ENCODE data around the gene PROB1. TPM values are rescaled to one million over a fixed set of nuclear protein-coding genes. Genes with fewer than 3 reads are reported as not detected.
"Not testable (repeated sequence)": the region's sequence is repeated elsewhere in the genome, so short reads cannot be mapped to it uniquely, and the experiment has no call there.

The PROB1 gene
- total RNA-seq, 4 donors from 2014 or later: 0.08 to 0.44 (median 0.35) TPM

DNA sequence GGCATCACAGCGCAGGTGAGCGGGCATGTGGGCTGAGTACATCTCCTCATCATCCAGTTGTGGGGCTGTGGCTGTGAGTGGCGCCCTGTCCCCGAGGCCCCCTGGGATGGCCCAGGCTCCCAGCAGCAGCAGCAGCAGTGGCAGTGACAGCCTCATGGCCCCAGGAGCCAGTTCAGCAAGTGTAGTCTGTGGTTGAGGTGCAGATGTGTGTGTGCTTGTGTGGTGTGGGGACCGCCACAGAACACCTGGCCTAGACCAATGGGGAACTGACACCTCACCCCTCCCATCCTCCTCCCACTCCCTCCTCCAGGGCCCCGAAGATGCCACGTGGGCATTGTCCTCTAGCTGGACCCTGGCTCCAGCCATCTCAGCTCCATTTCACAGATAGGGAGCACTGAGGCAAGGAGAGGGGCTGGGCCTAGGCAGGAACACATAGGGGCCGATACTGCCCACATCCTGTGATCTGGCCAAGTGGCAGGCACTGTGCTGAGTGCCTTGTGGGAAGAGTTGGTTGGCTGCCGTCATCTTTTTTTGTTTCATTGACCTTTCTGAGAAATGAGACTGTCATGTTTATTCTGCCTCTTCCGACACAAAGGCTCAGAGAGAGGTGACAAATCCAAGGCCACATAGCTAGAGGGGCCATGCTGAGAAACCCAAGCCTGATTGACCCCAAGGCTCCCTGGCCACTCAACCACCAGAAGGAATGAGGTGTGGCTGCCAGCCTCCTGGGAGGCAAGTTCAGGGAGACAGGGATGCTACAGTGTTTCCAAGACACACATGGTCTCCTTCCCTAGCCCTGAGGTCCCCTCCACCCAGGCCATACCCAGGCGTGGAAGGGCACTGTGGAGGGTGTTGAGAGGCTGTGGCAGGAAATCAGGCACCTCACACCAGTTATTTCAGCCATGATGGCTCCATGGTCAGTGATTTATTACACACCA is 4.9 kb downstream of the PROB1 start, which contains the start of gene MZB1:
Gene MZB1 (minus strand): TSS at position 213 of the 938 bp plus-strand sequence. CDS start 57 bp downstream, at position 156.
- peak in 1 of 2 donors; percentile 69 for DNase-seq (ENCODE audit: low spot score in 2 of 2)
- TF ChIP-seq POLR2A (IDR thresholded peaks at IDR 0.05) (no peak), EP300 (IDR thresholded peaks at IDR 0.05) (no peak), POLR2AphosphoS5 (IDR thresholded peaks at IDR 0.05) (no peak)
- TF ChIP-seq, protein P1, sequence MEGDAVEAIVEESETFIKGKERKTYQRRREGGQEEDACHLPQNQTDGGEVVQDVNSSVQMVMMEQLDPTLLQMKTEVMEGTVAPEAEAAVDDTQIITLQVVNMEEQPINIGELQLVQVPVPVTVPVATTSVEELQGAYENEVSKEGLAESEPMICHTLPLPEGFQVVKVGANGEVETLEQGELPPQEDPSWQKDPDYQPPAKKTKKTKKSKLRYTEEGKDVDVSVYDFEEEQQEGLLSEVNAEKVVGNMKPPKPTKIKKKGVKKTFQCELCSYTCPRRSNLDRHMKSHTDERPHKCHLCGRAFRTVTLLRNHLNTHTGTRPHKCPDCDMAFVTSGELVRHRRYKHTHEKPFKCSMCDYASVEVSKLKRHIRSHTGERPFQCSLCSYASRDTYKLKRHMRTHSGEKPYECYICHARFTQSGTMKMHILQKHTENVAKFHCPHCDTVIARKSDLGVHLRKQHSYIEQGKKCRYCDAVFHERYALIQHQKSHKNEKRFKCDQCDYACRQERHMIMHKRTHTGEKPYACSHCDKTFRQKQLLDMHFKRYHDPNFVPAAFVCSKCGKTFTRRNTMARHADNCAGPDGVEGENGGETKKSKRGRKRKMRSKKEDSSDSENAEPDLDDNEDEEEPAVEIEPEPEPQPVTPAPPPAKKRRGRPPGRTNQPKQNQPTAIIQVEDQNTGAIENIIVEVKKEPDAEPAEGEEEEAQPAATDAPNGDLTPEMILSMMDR (IDR thresholded peaks at IDR 0.05): no peak
- Histone ChIP-seq H3K27me3 (peaks cover 23% of the 10 kb centered on the region), H3K4me1 (peaks cover 56% of the 10 kb centered on the region), H3K36me3 (no peaks in the 10 kb centered on the region), H3K4me3 (no peak within 1 kb of the TSS), H3K27ac (no peak within 1 kb of the TSS), H3K9me3 (no peaks in the 10 kb centered on the region)
- WGBS: 76% methylated on average over 9 of the region's 11 CpGs

DNA sequence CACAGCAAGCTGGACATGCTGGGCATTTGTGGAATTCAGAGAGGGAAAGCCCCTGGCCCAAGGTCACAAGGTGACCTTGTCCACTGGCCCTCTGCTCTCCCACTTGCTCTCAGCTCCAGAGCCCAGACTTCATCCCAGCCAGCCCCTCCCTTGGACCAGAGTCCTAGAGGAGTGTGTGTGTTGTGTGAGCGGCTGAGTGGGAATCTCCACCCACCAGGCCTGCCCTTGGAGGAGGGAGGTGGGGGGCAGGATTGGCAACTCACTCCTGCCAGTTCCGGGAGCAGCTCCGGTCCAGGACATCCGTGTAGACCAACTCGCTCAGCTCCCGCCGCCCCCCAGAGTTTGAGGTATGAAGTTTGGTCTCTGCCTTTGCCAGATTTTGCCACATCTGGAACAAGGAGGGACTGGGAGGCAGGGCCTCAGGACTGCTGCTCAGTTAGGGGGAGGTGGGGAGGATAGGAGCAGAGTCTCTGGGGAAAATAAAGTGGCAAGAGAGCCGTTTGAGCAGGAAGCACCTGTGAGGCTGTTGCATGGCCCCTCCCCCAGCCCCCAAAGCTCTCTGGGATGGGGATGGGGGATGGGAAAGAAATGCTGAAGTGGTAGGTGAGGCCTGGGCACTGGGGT is 6.6 kb downstream of the PROB1 start:
- Histone ChIP-seq H3K9me3 (no peaks in the 10 kb centered on the region), H3K4me1 (peaks cover 56% of the 10 kb centered on the region), H3K36me3 (no peaks in the 10 kb centered on the region), H3K27ac (no peak overlapping the region), H3K4me3 (no peak overlapping the region), H3K27me3 (peaks cover 6% of the 10 kb centered on the region)
- WGBS: 33% methylated on average over 7 of the region's 8 CpGs
- TF ChIP-seq POLR2A (IDR thresholded peaks at IDR 0.05): no peak
- peak in 1 of 2 donors; percentile 77 for DNase-seq (ENCODE audit: low spot score in 2 of 2)

DNA sequence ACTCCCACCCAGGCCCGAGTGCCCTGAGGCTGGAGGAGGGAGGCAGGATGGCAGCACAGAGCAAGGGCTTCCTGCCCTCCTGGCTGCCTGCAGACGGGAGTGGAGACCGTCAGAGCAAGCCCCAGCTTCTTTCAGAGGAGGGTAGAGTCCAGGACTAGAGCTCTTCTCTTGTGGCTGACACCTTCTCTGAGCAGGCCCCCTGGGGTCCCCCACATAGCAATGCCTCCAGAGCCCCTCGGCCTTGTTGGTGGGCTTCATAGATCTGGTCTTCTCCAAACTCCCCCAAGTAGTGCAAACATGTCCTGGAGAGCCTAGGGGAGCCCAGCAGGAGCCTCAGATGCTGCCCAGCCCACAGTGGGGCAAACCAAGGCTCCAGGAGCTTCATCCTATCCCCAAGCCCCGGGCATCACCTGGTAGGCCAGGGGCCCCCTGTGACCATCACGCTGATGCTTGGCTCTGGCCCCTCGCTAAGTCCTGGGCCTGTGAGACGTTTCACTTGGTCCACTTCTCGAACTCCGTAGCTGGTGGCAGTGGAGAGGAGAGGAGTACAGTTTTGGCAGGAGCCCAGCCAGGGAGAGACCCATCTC is 7.2 kb downstream of the PROB1 start:
- peaks cover 4% of the 10 kb centered on the region for H3K27me3 ChIP-seq
- H3K4me3 ChIP-seq: no peak overlapping the region
- DNase-seq (ENCODE audit: low spot score in 2 of 2): peak in 1 of 2 donors; percentile 67
- H3K27ac ChIP-seq: no peak overlapping the region
- WGBS: 67% methylated on average over 1 of the region's 10 CpGs
- TF ChIP-seq POLR2A (IDR thresholded peaks at IDR 0.05) (no peak), EP300 (IDR thresholded peaks at IDR 0.05) (no peak), POLR2AphosphoS5 (IDR thresholded peaks at IDR 0.05) (no peak)
- TF ChIP-seq, protein P1 (IDR thresholded peaks at IDR 0.05): no peak
- peaks cover 56% of the 10 kb centered on the region for H3K4me1 ChIP-seq
- H3K36me3 ChIP-seq: no peaks in the 10 kb centered on the region
- H3K9me3 ChIP-seq: no peaks in the 10 kb centered on the region

DNA sequence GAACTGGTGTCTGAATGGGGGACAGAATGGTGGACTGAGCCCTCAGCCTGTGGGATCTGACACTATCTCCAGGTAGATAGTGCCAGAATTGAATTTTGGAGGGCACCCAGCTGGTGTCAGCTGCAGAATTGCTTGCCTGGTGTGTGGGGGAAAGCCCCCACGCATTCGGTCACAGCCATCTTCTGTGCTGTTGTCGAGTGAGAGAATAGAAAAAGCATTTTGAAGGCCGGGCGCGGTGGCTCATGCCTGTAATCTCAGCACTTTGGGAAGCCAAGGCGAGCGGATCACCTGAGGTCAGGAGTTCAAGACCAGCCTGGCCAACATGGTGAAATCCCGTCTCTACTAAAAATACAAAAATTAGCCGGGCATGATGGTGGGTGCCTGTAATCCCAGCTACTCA is 7.9 kb downstream of the PROB1 start:
- not testable (repeated sequence) for H3K36me3 ChIP-seq; H3K4me3 ChIP-seq; H3K27me3 ChIP-seq; DNase-seq (ENCODE audit: low spot score in 2 of 2); H3K27ac ChIP-seq; H3K9me3 ChIP-seq
- 93% methylated on average over 10 of the region's 10 CpGs for WGBS
- peaks cover 50% of the 10 kb centered on the region for H3K4me1 ChIP-seq

DNA sequence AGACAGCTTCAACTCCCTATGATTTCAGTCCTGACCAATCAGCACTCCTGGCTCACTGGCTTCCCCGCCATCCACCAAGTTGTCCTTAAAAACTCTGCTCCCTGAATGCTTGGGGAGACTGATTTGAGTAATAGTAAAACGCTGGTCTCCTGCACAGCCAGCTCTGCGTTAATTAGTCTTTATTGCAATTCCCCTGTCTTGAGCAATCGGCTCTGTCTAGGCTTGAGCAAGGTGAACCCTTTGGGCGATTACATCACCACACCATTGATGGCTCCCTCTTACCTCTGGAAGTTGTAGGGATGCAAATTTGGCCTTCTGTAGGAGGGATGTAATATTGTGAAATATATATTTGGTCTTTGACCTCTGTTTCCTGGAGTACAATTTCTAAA is 8.9 kb downstream of the PROB1 start:
- H3K27ac ChIP-seq: peak overlapping the region; percentile 25
- no peaks in the 10 kb centered on the region for H3K36me3 ChIP-seq
- H3K4me3 ChIP-seq: no peak overlapping the region
- WGBS: 61% methylated on average over 5 of the region's 5 CpGs
- no peaks in the 10 kb centered on the region for H3K9me3 ChIP-seq
- peaks cover 42% of the 10 kb centered on the region for H3K4me1 ChIP-seq
- TF ChIP-seq EP300 (IDR thresholded peaks at IDR 0.05) (no peak), POLR2AphosphoS5 (IDR thresholded peaks at IDR 0.05) (no peak), POLR2A (IDR thresholded peaks at IDR 0.05) (no peak)
- TF ChIP-seq, protein P1 (IDR thresholded peaks at IDR 0.05): no peak
- DNase-seq (ENCODE audit: low spot score in 2 of 2): no peak
- H3K27me3 ChIP-seq: no peaks in the 10 kb centered on the region

Data from suprapubic skin (tissue), 4 donors.